Parathyroid adenoma (tissue), 2 donors: ENCODE data around the gene CHMP6.

ENCODE experiments used
- H2AFZ ChIP-seq: fragments of 300-600 bp; sonication (generic); one replicate; pipeline ENCODE4 v1.7.0; 2017; ENCODE audit warnings: antibody characterized with exemption, mild to moderate bottlenecking
- H3K27ac ChIP-seq: fragments of 300-600 bp; sonication (generic); one replicate; pipeline ENCODE4 v1.7.0; 2017
- H3K27me3 ChIP-seq: fragments of 300-600 bp; sonication (generic); one replicate; pipeline ENCODE4 v1.7.0; 2017; ENCODE audit warnings: low read length; ENCODE audit not compliant: control insufficient read depth, insufficient read depth
- H3K36me3 ChIP-seq: fragments of 300-600 bp; sonication (generic); one replicate; pipeline ENCODE4 v1.7.0; 2017; ENCODE audit warnings: low read length; ENCODE audit not compliant: control insufficient read depth, insufficient read depth
- H3K4me1 ChIP-seq: fragments of 300-600 bp; sonication (generic); one replicate; pipeline ENCODE4 v1.7.0; 2017; ENCODE audit warnings: control low read depth
- H3K4me2 ChIP-seq: fragments of 300-600 bp; sonication (generic); one replicate; pipeline ENCODE4 v1.7.0; 2017; ENCODE audit warnings: low read length
- H3K4me3 ChIP-seq: fragments of 300-600 bp; sonication (generic); one replicate; pipeline ENCODE4 v1.7.0; 2017; ENCODE audit warnings: low read depth, low read length
- H3K79me2 ChIP-seq: fragments of 300-600 bp; sonication (generic); one replicate; pipeline ENCODE4 v1.7.0; 2017; ENCODE audit warnings: control low read depth
- H3K9ac ChIP-seq: fragments of 300-600 bp; sonication (generic); one replicate; pipeline ENCODE4 v1.7.0; 2017; ENCODE audit warnings: mild to moderate bottlenecking
- H3K9me3 ChIP-seq: fragments of 300-600 bp; sonication (generic); one replicate; pipeline ENCODE4 v1.7.0; 2017; ENCODE audit warnings: low read length; ENCODE audit not compliant: control insufficient read depth
- CTCF ChIP-seq: fragments of 300-600 bp; sonication (generic); IDR thresholded peaks from one replicate; pipeline ENCODE4 v1.7.0; 2017; ENCODE audit warnings: antibody characterized with exemption, mild to moderate bottlenecking
- donor health status: primary hyperparathyroidism.

The CHMP6 gene

GRCh38 chr17:80971704-80972304, 19.8 kb upstream of the CHMP6 start:
- peaks cover 14% of the 10 kb centered on the region for H3K4me1 ChIP-seq
- no peak for TF ChIP-seq CTCF
- H3K9ac ChIP-seq = no peak overlapping the region
- H3K36me3 ChIP-seq = no peaks in the 10 kb centered on the region
- peaks cover 5% of the 10 kb centered on the region for H3K27me3 ChIP-seq
- no peak overlapping the region for H3K27ac ChIP-seq
- no peak overlapping the region for H3K4me3 ChIP-seq
- H3K4me2 ChIP-seq = no peak overlapping the region
- no peaks in the 10 kb centered on the region for H3K79me2 ChIP-seq
- H2AFZ ChIP-seq = no peak overlapping the region
- H3K9me3 ChIP-seq = no peaks in the 10 kb centered on the region

- Histone ChIP-seq H3K4me1 (no peaks in the 10 kb centered on the region), H3K9me3 (no peaks in the 10 kb centered on the region), H3K9ac (no peak overlapping the region), H3K27ac (no peak overlapping the region), H3K36me3 (no peaks in the 10 kb centered on the region), H3K79me2 (no peaks in the 10 kb centered on the region), H3K27me3 (peaks cover 1% of the 10 kb centered on the region), H2AFZ (no peak overlapping the region), H3K4me2 (no peak overlapping the region), H3K4me3 (no peak overlapping the region)
- TF ChIP-seq CTCF = no peak
These were observed 14.9 kb upstream of the CHMP6 start for GRCh38 chr17:80976701-80977100.

- Histone ChIP-seq H3K4me2 (no peak overlapping the region), H2AFZ (no peak overlapping the region), H3K9ac (no peak overlapping the region), H3K36me3 (no peaks in the 10 kb centered on the region), H3K9me3 (no peaks in the 10 kb centered on the region), H3K27me3 (no peaks in the 10 kb centered on the region), H3K4me1 (no peaks in the 10 kb centered on the region), H3K4me3 (no peak overlapping the region), H3K27ac (no peak overlapping the region), H3K79me2 (no peaks in the 10 kb centered on the region)
- TF ChIP-seq CTCF = no peak
These were observed 14.5 kb upstream of the CHMP6 start for GRCh38 chr17:80977172-80977571.

GRCh38 chr17:80978499-80979497, 12.8 kb upstream of the CHMP6 start:
- Histone ChIP-seq H3K79me2 (no peaks in the 10 kb centered on the region), H3K27ac (no peak overlapping the region), H3K27me3 (no peaks in the 10 kb centered on the region), H3K4me2 (no peak overlapping the region), H3K36me3 (no peaks in the 10 kb centered on the region), H3K4me1 (no peaks in the 10 kb centered on the region), H2AFZ (no peak overlapping the region), H3K4me3 (no peak overlapping the region), H3K9me3 (no peaks in the 10 kb centered on the region), H3K9ac (no peak overlapping the region)
- TF ChIP-seq CTCF = no peak
